PC-3 (cell line): ENCODE results near the gene MCCC1.

Source experiments
- EZH2 ChIP-seq: fragments of 300-600 bp; sonication (generic); IDR thresholded peaks from one replicate; pipeline ENCODE4 v1.6.1; 2017; ENCODE audit warnings: antibody characterized with exemption, mild to moderate bottlenecking, low read length; ENCODE audit not compliant: unreplicated experiment
- EZH2phosphoT487 ChIP-seq: fragments of 300-600 bp; sonication (generic); IDR thresholded peaks from 2 replicates; pipeline ENCODE4 v1.6.1; 2018; ENCODE audit warnings: mild to moderate bottlenecking, antibody characterized with exemption, low read length, borderline replicate concordance
- TF ChIP-seq, protein P1 (sequence below): fragments of 300-600 bp; sonication (generic); conservative IDR thresholded peaks from 2 replicates; pipeline ENCODE4 v1.5.1; 2017; ENCODE audit warnings: antibody characterized with exemption, low read depth, mild to moderate bottlenecking, low read length

DNA sequence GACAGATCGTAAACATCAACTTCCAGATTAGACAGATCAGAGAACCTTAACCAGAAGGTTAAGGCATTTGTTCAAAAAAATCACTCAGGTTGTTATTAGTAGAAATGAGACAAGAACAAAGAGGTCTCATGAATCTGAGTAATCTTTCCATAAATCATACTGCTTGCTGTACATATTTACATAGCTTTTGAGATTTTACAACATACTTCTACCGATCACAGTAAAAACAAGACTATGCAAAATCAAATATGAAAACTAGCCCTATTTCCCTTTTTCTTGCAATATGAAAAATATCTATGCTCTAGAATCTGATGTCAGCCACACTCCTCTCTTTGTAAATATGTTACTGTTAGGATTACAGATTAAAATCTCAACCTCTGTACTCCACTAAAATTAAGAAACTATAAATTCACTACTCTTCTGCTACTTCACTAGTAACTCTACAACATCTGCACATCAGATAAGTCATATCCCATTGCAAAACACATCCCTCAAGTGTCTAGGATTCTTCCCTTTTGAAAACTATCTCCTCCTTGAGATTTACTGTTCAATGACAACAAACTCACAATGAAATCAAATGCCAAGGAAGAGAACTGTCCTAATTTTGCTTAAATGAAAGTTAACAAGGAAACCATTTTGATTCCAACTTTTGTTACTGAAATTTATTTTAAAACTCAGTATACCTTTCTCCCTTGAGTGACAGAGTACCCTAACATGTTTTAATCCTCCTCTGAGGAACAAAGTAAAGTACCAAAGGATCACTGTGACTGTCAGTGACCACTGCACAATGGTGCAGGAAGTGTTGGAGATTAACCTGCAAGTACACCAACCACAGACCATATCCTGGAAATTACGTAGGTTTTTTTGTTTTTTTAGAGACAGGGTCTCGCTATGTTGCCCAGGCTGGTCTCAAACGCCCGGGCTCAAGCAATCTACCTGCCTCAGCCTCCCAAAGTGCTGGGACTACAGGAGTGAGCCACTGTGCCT lies 131.8 kb downstream of the MCCC1 start:
- TF ChIP-seq, protein P1, sequence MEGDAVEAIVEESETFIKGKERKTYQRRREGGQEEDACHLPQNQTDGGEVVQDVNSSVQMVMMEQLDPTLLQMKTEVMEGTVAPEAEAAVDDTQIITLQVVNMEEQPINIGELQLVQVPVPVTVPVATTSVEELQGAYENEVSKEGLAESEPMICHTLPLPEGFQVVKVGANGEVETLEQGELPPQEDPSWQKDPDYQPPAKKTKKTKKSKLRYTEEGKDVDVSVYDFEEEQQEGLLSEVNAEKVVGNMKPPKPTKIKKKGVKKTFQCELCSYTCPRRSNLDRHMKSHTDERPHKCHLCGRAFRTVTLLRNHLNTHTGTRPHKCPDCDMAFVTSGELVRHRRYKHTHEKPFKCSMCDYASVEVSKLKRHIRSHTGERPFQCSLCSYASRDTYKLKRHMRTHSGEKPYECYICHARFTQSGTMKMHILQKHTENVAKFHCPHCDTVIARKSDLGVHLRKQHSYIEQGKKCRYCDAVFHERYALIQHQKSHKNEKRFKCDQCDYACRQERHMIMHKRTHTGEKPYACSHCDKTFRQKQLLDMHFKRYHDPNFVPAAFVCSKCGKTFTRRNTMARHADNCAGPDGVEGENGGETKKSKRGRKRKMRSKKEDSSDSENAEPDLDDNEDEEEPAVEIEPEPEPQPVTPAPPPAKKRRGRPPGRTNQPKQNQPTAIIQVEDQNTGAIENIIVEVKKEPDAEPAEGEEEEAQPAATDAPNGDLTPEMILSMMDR: no peak
- TF ChIP-seq EZH2 (no peak), EZH2phosphoT487 (no peak)
